GM18511 (cell line): ENCODE data around the gene LRRC63.

ENCODE experiments used
- ATAC-seq: cut with Tn5 transposase; IDR thresholded peaks from one replicate; pipeline ENCODE4 v1.9.1; 2021; ENCODE audit warnings: mild to moderate bottlenecking, moderate library complexity; ENCODE audit not compliant: unreplicated experiment

Gene LRRC63

GRCh38 chr13:46307554-46307953, 95.8 kb downstream of the LRRC63 start:
- ATAC-seq = no peak

- ATAC-seq = no peak
Observed at GRCh38 chr13:46310066-46310465, 98.3 kb downstream of the LRRC63 start.

GRCh38 chr13:46311217-46311616, 99.5 kb downstream of the LRRC63 start:
- no peak for ATAC-seq

- ATAC-seq = no peak
Observed at GRCh38 chr13:46313024-46313423, 101.3 kb downstream of the LRRC63 start.

GRCh38 chr13:46313432-46314257, 101.9 kb downstream of the LRRC63 start:
- ATAC-seq = no peak

DNA sequence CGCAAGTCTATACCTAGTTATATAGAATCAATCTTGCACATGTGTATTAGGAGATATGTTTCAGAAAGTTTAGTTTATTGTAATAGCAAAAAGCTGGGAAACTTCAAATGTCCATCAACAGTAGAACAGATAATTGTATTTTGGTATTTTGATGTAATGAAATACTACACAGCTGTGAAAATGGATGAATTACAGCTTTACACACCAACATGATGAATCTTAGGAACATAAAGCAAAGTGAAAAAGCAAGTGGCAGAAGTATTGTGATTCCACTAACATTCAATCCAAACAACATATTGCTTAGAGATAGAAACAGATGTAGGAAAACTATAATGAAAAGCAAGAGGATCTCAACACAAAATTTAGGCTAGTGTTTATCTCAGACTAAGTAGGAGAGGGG, 102.9 kb downstream of the LRRC63 start:
- ATAC-seq = no peak

DNA sequence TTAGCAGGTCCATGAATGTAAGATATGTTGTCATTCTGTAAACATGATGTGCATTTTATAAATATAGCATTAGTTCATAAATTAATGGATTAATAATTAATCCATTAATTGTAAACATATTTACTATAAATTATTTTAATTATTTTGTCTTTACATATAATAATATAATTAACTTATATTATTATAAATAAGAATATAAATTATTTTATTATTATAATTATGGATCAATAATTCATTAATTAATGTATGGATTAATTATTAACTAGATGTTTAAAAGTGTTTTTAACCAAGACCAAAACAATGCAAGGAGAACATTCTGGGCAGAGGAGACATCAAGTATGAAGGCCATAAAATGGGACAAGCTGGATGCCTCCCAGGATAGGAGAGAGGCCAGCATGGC, 103.3 kb downstream of the LRRC63 start:
- ATAC-seq = no peak

DNA sequence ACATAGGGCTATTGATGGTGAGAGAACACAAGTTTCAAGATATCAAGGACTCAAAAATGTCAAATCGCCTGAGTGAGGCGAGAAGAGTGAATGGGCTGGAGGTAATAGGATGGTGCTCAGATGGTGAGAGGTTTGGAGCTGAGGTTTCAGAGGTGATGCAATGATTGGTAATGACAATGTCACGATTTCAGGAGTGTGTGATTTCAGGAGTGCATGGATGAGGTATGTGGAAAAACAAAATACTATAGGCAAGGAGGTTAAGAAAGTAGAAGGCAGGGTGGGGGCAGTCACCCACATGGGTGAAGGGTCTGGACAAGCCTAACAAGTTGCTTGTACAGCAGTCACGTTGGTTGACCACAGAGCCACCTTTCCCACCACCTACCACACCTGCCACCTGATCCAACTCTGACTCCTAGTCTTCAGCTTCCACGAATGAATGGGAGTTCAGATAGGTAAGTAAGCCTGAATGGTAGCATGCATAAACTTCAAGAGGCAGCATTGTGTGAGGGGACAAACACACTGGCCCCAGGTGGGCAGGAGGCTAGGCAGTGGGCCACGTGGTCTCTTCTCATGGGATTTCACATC, 103.9 kb downstream of the LRRC63 start:
- no peak for ATAC-seq

- ATAC-seq = no peak
Observed at GRCh38 chr13:46317120-46317519, 105.4 kb downstream of the LRRC63 start.

- no peak for ATAC-seq
Observed at GRCh38 chr13:46318986-46319385, 107.3 kb downstream of the LRRC63 start.

- ATAC-seq = no peak
Observed at GRCh38 chr13:46320406-46320805, 108.7 kb downstream of the LRRC63 start.

GRCh38 chr13:46320821-46321220, 109.1 kb downstream of the LRRC63 start:
- no peak for ATAC-seq

GRCh38 chr13:46321494-46322225, 109.9 kb downstream of the LRRC63 start:
- ATAC-seq = peak; percentile 52

DNA sequence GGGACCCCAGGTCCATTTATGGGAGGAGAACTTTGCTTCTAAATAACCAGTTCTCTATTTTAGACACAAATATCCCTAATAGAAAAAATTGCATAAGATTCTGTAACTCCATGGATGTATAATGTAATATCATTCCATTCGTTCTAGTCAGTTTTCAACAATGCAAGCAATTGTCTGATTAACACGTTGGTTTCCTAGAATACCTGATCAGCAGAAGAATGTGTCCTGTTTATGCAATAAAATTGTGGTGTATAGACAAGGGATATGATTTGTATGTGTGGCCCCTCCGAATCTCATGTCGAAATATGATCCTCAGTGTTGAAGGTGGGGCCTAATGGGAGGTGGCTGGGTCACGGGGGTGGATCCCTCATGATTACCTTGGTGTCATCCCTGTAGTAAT, 113.2 kb downstream of the LRRC63 start:
- ATAC-seq = no peak
